ENCODE measurements around the gene UBE3C.
A peak's percentile ranks its signal among the peaks of the same experiment; 100 is the strongest.

Gene UBE3C

DNA sequence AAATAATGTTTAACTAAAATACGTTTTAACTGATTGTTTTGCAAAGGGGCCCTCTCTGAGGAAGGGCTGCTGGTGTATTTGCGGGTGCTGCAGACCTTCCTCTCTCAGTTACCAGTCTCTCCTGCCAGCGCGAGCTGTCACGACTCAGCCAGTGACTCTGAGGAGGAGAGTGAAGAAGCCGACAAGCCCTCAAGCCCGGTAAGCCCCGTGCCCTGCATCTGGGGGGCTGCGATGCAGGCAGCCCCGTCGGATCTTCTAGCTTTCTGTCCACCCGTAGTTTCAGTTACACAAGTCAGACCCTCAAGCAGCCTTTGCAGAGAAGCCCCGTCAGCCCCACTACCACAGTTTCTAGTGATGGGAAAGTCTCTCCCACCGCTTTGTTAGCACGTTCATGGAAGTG, 45.1 kb downstream of the UBE3C start:
- no peak for FAIRE-seq

DNA sequence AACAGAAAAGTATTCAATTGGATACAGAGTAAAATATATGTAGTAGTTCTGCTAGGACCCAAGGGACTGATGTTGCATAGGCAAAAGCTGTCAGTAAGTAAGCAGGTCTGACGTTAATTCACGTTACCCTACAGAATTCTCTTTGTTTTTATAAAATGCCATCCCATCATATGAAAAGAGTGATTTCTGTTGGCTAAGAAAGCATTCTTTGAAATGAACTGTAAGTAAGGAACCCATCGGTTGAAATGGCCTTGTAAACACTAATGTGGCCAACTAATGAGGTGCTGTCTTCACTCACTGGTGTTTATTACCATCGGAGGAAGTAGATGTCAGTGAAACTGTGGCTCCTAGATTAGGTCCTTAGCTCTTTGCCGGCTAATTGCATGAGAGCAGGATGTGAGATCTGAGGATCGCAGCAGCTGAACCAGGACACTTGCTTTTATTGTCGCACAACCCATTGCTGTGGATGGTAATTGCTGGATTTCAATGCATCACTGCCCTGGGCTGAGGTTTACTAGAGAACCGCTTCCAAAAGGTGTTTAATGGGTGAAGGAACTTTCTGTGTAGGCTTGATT, 49.5 kb downstream of the UBE3C start:
- peak; percentile 64 for FAIRE-seq

DNA sequence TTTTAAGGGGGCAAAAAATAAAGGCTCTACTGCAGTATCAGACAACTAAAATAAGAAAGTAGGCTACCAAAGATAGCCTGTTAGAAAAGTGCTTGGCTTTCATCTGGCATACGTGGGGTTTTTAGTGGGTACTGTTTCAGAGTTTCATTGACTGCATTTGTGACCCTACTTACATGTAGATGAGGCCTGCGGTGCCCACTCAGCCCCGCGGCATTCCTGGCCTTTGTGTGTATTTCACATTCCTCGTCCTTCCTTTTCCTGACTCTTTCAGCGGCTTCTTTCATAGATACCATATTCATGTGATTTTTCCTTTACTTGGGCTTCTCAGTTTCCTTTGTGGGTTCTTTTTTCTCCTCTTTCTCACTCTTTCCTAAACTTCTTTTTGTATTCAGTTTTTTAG, 50.7 kb downstream of the UBE3C start:
- FAIRE-seq = no peak

DNA sequence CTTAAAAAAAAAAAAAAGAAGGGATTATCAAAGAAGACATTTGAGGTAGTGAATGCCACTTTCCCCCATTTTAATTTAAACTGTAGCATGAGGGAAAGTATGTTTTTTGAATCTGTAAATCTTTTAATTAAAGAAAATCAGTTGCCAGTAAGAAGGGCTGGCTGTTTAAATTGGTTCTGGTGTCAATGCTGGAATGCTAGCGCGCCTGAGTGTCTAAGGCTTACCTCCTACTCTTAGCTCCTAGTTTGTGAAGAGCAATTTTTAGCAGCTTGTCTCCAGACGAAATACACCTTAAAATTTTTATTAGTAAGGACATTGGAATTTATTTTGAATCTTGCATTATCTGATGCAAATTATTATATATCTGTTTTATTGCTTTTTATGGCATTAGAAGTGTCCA, 54.1 kb downstream of the UBE3C start:
- no peak for FAIRE-seq

DNA sequence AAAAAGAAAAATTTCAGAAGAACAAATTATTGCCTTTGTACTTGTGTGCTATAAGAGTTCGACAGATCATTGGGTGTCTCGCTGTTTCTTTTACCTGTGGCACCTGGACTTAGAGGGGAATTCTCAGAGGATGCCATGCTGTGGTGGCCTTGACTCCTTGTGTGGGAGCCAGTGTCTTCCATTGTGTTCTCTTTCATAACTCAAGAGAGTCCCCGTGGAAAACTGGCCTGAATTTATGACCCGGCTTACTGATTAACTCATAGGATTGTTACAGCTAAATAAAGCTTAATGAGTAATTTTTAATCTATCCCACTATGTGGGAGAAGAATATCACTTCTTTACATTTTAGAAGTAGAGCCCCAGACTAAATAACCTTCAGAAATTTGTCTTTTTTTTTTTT, 54.5 kb downstream of the UBE3C start:
- FAIRE-seq = no peak

DNA sequence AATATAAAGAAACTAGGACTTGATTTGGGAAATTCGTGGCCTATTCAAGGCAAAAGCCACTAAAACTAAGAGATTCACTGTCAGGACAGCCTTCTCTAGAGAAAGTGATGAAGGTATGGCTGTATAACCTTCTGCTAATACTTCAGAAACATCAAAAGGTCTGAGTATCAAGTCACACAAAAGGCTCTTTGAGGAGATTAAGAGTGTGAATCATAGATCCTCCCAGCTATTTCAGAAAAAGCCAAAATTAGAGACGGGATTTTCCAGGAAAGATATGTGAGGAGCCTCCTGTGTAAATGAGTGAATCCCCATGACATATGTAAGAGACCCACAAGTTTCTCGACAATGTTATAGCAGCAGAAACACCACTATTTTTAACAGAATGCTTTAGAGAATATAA, 56.2 kb downstream of the UBE3C start:
- FAIRE-seq = no peak

DNA sequence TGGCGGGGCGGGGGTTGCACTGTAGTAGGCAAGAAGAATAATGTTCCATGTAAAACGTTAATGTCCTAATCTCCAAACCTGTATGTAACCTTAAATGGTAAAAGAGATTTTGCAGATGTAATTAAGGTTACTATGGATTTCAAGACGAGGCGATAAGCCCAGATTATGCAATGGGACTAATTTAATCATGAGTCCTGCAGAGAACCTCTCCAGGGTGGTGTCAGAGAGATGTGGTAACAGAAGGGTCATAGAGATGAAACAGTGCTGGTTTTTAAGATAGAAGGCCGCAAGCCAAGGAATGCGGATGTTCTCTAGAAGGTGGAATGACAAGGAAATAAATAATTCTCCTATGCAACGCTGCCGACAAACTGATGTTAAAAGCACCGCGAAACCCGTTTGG, 57.1 kb downstream of the UBE3C start:
- FAIRE-seq = no peak

DNA sequence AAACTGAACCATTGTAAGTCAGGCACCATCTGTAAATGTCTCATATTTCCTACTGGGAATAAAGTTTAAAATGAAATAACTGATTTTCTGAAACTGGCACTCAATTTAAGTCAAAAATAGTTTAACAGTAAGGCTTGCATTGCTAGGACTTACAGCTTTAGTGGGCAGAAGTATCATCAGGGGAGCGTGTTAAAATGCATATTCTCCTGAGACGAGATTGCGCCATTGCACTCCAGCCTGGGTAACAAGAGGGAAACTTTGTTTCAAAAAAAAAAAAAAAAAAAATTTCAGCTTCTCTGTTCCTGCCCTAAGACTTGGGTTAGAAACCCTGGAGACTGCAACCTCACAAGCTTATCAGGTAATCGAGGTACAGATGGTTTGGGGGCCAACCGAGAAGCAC, 65.4 kb downstream of the UBE3C start:
- FAIRE-seq = no peak

DNA sequence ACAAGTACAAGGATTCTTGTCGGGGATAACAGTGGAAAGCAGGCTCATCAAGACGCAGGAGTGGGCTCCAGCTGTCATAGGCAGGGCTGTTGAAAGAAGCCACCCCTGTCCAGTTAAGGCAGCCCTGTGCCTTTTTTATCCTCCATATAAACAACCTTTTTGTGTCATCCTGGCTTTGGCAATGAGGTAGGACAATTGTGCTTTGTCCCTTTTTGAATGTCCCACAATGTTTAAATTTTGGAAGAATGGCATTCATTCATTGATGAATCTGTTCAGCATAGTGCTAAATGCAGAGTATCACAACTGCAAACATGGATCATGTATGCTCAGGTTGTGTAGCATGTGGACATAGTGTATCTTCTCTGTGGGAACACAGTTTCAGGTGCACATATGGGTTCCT, 66.7 kb downstream of the UBE3C start:
- FAIRE-seq = no peak

DNA sequence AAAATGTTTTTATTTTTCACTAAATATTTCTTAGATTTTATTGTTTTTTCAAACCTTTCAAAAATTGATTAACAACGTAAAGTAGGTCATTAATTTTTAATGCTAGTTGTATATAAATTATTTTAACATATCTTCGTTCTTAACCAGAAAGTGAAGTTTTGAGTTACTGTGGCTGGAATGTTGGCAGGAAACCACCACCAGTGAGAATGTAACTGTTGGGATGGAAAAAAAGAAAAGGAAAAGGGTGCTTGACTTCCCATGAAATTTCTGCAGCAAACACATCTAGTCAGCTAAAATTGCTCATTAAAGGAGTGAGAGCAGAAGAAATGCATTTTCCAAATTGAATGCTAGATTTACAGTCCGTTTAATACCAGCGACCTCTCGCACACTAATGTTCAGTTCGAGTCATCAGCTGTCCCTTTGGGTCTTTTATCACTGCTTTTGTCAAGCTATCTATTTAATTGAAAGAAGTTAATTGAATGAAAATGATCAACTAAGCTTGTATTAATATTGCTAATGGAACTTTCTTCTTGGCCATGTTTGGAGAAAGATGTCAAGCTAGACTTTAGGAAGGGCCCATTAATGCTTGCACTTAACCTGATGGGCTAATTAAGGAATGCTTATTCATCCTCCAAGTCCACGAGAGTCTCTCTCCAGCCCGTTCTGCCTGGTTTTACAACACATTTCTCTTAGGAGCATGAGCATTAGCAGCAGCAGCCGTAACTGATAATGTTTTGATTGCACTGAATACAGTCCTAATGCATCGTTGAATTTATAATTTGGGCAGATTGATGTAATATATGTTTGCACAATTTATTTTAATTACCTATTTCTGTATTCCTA, 70.1 kb downstream of the UBE3C start:
- FAIRE-seq = peak; percentile 99

DNA sequence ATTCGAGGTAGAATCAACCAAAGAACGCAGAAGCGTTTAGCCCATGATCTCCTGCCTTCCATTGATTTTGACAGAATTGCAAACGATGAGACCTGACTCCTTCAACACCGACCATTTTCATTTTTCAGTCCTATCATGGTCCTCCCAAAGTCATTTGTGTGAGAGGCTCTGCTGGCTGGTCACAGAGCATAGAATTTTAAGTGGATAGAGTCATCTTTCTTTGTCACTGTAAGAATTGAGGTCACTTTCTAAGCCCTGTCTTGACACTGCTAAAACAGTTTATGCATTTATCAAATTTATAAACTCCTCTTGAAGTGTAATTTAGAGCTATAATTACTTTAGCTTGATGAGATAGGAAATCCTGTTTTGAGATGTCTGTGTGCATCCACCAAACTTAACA, 72.0 kb downstream of the UBE3C start:
- peak; percentile 21 for FAIRE-seq

DNA sequence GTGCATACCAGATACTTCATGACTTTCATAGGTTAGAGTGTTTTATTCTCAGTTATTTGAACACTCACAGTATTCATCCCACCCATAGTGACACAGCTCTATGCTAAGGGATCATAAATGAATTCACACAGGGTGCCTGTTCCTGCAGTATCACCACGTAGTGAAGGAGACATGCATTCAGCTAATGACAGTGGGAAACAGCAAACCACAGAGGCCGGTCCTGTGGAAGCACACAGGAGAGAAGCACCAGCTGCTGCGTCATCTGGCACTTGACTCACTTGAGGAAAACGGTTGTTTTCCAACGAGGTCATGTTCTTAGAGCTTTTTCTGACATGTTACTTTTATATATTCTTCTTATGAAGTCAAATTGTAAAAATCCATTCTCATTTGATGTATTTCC, 73.0 kb downstream of the UBE3C start:
- FAIRE-seq = peak; percentile 79

DNA sequence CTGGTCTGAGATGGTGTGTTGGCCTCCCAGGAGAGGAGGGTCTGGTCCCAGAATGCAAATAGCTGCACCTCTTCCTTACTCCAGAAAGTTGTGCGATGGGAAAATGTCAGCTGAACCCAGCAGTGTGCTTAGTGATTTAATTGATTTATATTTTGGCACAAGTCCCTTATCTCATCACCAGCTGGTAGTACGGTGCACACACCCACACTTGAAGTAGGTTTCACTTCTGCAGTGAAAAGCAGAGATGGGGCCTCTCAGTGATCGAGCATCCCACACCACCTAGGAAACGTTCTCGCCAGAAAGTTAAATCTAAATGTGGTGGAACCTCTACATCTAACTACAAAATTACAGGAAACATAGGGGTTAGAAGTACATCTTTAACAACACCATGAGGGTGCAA, 80.4 kb downstream of the UBE3C start:
- no peak for FAIRE-seq

DNA sequence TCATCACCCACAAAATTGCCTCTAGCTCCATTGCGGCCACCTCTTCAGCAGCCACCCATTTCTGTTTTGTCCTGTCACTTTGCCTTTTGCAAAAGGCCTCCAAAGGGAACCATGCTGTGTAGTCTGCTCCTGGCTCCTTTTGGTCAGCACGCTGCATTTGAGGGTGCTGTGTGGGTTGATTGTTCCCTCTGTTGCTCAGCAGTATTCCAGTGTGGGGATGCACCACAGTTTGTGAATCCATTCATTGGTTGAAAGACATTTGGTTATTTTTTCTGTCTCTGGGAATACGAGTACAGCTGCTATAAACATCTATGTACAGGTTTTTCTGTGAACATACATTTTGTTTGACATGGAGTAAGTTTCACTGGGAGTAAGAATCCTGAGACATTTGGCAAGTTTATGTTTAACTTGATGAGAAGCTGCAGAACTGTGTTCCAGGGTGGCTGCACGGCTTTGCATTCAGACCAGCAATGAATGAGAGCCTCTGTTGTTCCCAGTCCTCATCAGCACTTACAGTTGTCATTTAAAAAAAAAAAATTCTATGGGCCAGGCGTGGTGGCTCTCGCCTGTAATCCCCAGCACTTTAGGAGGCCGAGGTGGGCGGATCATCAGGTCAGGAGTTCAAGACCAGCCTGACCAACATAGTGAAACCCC, 82.3 kb downstream of the UBE3C start:
- FAIRE-seq = no peak

DNA sequence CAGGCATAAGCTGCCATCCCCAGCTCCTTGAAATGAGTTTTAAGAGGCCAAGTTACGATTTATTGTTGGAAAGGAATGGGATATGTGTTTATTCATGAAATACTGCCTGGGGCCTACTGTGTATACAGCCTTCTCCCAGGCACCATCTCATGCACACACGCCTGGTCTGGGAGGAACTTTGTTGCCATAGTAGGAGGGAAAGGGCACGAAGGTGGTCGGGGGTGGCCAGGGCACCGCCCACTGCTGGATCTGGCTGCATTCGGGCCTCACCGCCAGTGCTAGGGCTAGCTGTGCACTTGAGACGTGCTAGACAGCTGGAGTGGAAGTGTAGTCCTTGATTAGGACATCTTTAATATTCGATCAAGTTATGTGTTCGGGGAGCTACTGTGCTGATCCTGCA, 84.0 kb downstream of the UBE3C start:
- FAIRE-seq = no peak

DNA sequence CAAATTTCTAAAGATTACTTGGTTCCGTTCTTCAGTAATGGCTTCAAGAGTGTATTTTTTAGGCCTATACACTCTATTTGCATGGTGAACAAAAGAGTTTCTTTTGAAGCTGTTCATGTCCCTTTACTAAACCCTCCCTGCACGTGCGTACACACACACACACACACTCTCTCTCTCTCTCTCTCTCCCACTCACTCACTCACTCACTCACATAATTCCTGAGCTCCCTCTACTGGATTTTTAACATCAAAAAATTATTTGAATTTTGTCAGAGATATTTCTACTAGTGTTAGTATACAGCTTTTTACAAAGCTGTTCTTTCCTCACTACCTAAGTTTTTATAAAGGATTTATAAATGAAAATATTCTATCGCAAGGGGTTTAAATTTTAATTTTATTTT, 85.9 kb downstream of the UBE3C start:
- FAIRE-seq = no peak

DNA sequence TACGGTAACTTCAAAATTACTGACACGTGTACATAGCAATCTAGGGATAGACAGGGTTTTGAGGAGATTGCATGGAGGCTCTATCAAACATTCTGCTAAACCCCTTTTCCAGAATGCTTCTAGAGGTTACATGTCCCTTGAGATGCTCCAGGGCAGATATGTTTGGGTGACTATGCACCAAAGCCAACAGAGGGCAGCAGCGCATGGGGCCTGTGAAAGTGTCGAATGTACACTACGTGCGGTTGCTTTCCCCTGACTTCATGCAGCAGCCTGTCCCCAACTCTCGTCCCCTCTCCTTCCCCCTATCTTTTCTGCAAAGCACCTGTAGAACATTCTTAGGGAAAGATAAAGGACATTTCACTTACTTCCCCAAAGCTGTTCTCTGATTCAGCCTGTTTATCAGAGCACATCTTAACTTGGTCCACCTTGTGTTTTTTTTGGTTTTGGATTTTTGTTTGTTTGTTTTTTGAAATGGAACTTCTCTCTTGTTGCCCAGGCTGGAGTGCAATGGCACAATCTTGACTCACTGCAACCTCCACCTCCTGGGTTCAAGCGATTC, 90.2 kb downstream of the UBE3C start:
- FAIRE-seq = no peak

DNA sequence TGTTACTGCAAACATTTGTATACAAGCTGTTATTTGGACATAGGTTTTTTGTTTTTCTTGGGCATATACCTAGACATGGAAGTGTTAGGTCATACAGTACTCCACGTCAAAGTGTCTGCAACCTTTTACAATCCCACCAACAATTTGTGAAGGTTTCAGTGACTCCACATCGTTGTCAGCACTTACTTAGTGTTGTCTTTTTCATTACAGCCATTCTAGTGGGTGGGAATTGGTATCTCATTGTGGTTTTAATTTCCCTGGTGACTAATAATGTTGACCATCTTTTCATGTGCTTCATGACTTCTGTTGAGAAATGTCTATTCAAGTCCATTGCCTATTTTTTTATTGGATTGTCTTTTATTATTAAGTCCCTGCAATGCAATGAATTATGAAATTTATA, 95.0 kb downstream of the UBE3C start:
- FAIRE-seq = no peak

DNA sequence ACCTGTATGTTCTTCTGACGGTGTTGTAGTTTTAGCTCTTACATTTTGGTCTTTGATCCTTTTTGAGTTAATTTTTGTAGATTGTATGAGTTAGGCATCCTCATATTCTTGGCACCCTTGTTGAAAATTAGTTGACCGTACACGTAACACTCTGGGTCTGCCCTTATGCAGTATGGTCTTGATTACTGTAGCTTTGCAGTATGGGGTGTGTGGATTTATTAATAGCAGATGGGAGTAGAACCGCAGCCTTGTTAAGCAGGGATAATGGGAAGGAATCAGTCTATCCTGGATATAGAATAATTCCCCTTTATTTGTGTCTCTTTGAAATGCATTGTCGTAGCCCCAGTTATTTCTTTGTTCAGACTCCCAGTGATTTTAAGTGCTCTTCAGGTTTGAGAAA, 95.5 kb downstream of the UBE3C start:
- no peak for FAIRE-seq

DNA sequence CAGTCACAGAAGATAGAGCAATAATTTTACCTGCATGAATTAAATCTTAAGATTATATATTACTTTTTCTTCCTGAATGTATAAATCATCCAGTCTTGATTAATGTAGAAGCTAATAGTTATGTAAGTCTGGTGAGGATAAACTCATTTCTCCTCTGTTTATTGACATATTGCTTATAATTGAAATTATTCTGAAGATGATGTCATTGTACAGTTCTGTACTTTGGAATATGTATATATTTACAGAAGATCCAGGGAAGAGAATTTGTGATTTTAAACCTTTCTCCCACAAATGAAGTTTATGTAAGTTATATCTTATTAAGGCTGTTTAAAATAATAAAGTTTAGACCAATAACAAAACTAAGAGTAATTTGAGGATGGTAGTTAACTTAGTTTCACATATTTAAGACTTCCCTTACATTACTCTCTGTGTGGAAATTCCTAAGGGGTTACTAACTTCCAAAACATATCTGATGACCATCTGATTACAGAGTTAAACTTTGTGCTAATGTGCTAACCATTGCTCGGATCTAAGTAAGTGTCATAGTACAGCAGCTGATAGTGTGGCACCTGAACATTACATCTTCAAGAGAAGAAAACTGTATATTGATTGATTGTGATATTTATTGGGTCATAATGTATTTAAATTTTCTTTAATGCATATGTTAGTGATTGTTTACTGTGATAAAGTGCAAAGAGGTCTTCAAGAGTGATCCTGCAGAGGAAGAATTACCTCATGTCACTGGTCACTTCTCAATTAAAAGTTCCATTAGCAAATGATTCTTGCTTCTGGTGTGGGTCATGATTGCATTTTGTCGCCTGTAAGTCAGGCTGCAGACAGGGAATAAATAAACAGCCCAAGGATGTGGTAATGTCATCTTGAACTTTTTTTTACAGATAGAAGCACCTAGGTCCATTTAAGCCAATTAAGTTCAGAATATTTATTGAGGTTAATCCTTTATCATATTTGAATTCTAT, 96.9 kb downstream of the UBE3C start:
- FAIRE-seq = no peak

DNA sequence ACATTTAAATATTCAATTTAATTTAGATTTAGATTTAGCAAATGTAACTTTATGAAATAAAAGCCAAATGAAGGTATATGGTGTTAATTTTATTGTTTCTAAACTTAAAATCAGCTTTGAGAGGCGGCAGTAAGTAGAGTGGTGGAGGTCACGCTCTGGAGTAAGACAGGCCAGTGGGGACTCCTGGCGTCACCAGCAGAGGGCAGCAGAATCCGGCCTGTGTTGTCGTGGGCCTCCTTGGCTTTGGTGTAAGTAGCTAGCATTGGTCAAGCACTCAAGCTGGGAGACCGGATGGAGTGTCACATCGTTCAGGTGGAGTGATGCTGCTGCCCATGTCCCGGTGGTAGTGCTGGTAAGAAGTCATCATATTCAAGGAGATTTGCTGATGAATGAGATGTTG, 99.4 kb downstream of the UBE3C start:
- no peak for FAIRE-seq

DNA sequence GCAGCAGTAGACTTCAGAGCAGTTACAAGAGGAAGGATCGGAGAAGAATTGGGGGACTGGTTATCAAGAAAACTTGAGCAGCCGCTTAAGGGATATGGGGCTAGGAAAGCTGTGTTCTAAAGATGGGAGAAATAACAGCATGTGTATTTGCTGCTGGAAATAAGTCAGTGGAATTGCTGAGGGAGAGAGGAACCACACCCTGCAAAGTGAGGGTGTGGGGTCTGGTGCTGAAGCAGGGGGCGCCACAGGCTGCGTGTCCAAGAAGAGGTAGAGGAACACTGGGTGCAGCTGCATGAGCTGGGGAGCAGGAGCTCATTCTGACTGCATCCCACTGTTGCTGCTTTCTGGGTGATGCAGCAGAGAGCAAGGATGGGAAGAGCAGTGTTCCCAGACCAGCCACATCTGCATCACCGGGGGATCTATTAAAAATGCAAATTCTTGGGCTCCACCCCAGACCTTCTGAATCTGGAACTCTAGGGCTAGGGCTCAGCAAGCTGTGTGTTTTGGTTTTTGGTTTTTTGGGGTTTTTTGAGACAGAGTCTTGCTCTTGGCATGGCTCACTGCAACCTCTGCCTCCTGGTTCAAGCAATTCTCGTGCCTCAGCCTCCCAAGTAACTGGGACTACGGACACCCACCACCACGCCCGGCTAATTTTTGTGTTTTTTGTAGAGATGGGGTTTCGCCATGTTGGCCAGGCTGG, 101.0 kb downstream of the UBE3C start:
- FAIRE-seq = no peak

Measured in islet of Langerhans (tissue), 1 donor.